ENCODE results near the gene GAB1.
A peak's percentile ranks its signal among the peaks of the same experiment; 100 is the strongest.

Gene GAB1

DNA sequence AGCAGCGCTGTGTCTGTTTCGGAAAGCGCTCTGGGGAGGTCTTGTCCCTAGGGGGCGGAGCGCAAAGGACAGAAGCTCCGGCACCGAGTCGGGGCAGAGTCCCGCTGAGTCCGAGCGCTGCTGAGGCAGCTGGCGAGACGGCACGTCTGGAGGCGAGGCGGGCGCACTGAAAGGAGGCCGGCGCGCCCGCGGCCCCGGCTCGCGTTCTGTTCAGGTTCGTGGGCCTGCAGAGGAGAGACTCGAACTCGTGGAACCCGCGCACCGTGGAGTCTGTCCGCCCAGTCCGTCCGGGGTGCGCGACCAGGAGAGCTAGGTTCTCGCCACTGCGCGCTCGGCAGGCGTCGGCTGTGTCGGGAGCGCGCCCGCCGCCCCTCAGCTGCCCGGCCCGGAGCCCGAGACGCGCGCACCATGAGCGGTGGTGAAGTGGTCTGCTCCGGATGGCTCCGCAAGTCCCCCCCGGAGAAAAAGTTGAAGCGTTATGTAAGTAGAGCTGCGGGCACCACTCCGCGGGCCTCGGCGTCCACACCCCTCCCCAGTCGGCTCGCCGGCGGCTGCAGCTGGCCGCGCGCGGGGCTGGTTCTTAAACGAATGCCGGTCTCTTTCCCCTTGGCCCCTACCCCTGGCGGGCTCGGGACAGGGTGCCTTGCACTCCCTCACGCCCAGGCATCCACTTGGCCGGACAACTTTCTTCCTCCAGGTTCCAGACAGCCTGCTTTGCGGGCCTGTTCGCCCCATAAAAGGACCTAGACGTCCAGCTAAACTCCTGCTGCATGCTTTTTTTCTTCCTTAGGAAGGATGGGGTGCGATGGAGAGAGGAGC is at the start of gene GAB1:
Gene GAB1 (plus strand): TSS at position 96 of the 819 bp plus-strand sequence. CDS start 313 bp downstream, at position 409.
- Histone ChIP-seq H3K4me1 (ENCODE audit: insufficient read depth, poor library complexity, severe bottlenecking) (peaks cover 8% of the 10 kb centered on the region), H3K9me3 (ENCODE audit: severe bottlenecking) (no peaks in the 10 kb centered on the region), H3K4me3 (ENCODE audit: severe bottlenecking) (peak within 1 kb of the TSS; percentile 73), H3K36me3 (ENCODE audit: low read depth) (no peaks in the 10 kb centered on the region), H3K27me3 (ENCODE audit: insufficient read depth, poor library complexity, severe bottlenecking) (no peaks in the 10 kb centered on the region), H3K27ac (ENCODE audit: poor library complexity, severe bottlenecking) (peak within 1 kb of the TSS; percentile 64)
- DNase-seq (ENCODE audit: low spot score) = peak; percentile 71
- TF ChIP-seq, protein P1, sequence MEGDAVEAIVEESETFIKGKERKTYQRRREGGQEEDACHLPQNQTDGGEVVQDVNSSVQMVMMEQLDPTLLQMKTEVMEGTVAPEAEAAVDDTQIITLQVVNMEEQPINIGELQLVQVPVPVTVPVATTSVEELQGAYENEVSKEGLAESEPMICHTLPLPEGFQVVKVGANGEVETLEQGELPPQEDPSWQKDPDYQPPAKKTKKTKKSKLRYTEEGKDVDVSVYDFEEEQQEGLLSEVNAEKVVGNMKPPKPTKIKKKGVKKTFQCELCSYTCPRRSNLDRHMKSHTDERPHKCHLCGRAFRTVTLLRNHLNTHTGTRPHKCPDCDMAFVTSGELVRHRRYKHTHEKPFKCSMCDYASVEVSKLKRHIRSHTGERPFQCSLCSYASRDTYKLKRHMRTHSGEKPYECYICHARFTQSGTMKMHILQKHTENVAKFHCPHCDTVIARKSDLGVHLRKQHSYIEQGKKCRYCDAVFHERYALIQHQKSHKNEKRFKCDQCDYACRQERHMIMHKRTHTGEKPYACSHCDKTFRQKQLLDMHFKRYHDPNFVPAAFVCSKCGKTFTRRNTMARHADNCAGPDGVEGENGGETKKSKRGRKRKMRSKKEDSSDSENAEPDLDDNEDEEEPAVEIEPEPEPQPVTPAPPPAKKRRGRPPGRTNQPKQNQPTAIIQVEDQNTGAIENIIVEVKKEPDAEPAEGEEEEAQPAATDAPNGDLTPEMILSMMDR (IDR thresholded peaks at IDR 0.05; ENCODE audit: poor library complexity, severe bottlenecking) = no peak
- ATAC-seq (ENCODE audit: low read depth) = peak; percentile 56

DNA sequence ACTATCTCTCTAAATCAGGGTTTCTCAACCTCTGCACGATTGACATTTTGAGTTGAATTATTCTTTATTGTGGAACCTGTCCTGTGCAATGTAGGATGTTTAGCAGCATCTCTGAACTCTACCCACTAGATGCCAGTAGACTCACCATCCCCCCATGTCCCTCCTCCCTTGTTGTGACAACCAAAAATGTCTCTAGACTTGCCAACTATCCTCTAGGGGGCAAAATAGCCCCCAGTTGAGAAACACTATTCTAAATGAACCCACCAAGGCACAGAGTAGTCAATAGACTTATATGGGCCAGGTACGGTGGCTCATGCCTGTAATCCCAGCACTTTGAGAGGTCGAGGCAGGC is 49.1 kb upstream of the GAB1 start:
- H3K4me1 ChIP-seq (ENCODE audit: insufficient read depth, poor library complexity, severe bottlenecking) = peaks cover 13% of the 10 kb centered on the region
- H3K27ac ChIP-seq (ENCODE audit: poor library complexity, severe bottlenecking) = peak overlapping the region; percentile 54
- no peak for DNase-seq (ENCODE audit: low spot score)
- TF ChIP-seq, protein P1 (IDR thresholded peaks at IDR 0.05; ENCODE audit: poor library complexity, severe bottlenecking) = no peak
- no peak for ATAC-seq (ENCODE audit: low read depth)
- H3K36me3 ChIP-seq (ENCODE audit: low read depth) = no peaks in the 10 kb centered on the region
- H3K27me3 ChIP-seq (ENCODE audit: insufficient read depth, poor library complexity, severe bottlenecking) = no peaks in the 10 kb centered on the region
- no peak overlapping the region for H3K4me3 ChIP-seq (ENCODE audit: severe bottlenecking)
- no peaks in the 10 kb centered on the region for H3K9me3 ChIP-seq (ENCODE audit: severe bottlenecking)

DNA sequence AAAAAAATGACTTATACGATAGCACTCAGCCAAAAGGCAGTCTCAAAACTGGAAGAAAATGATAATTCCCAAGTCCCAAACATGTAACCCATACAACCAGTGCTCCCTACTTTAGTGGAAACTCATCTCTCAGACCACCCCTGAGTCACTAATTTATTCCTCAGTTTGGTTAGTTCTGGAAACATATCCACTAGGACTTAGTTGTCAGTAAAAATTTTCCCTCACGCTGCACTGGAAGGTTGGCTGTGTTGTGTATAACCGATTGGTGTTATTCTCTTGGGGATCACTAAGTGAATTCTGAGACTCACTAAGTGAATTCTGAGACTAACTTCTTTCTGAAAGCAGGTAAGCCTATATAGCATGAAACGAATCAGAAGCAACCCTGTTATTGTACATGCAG is 48.5 kb upstream of the GAB1 start:
- ATAC-seq (ENCODE audit: low read depth) (no peak), DNase-seq (ENCODE audit: low spot score) (no peak)
- TF ChIP-seq, protein P1 (IDR thresholded peaks at IDR 0.05; ENCODE audit: poor library complexity, severe bottlenecking) = no peak
- Histone ChIP-seq H3K27me3 (ENCODE audit: insufficient read depth, poor library complexity, severe bottlenecking) (no peaks in the 10 kb centered on the region), H3K4me1 (ENCODE audit: insufficient read depth, poor library complexity, severe bottlenecking) (peaks cover 13% of the 10 kb centered on the region), H3K9me3 (ENCODE audit: severe bottlenecking) (no peaks in the 10 kb centered on the region), H3K27ac (ENCODE audit: poor library complexity, severe bottlenecking) (no peak overlapping the region), H3K36me3 (ENCODE audit: low read depth) (no peaks in the 10 kb centered on the region), H3K4me3 (ENCODE audit: severe bottlenecking) (no peak overlapping the region)

DNA sequence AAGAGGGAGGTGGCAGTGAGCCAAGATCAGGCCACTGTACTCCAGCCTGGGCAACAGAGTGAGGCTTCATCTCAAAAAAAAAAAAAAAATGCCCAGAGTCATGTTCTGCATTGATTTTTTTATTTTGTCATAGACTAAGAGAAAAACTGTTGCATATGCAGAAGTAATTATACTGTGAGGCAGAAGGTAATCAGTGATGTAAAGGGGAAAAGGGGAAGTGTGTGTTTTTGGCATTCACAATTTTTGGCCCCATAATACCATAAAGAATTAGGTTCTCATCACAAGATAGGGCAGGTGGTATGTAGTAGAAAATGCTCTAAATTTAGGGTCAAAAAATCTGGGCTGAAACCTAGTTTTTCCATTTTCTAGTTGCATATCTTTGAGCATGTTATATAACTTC is 47.3 kb upstream of the GAB1 start:
- Histone ChIP-seq H3K27ac (ENCODE audit: poor library complexity, severe bottlenecking) (no peak overlapping the region), H3K9me3 (ENCODE audit: severe bottlenecking) (no peaks in the 10 kb centered on the region), H3K4me1 (ENCODE audit: insufficient read depth, poor library complexity, severe bottlenecking) (peaks cover 13% of the 10 kb centered on the region), H3K36me3 (ENCODE audit: low read depth) (no peaks in the 10 kb centered on the region), H3K4me3 (ENCODE audit: severe bottlenecking) (no peak overlapping the region), H3K27me3 (ENCODE audit: insufficient read depth, poor library complexity, severe bottlenecking) (no peaks in the 10 kb centered on the region)
- DNase-seq (ENCODE audit: low spot score) = no peak
- TF ChIP-seq, protein P1 (IDR thresholded peaks at IDR 0.05; ENCODE audit: poor library complexity, severe bottlenecking) = no peak
- ATAC-seq (ENCODE audit: low read depth) = no peak

DNA sequence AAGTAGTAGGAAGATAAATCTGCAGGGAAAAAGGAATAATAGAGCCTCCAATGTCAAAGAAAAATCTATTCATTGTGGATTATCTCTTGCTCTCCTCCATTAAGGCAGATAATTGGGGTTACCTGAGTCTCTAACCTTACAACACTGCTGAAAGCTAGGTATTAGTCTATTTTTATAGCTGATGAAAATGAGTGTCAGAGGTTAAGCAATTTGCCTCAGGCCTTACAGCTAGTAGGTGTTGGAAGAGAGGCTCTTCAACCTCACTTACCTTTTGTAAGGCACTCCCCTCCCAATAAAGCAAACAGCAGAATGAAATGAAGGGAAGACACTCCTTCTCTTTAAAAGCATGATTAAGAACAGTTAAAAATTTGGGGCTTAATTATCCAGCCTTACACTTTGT is 45.4 kb upstream of the GAB1 start:
- no peaks in the 10 kb centered on the region for H3K9me3 ChIP-seq (ENCODE audit: severe bottlenecking)
- DNase-seq (ENCODE audit: low spot score) (no peak), ATAC-seq (ENCODE audit: low read depth) (no peak)
- H3K27me3 ChIP-seq (ENCODE audit: insufficient read depth, poor library complexity, severe bottlenecking) = no peaks in the 10 kb centered on the region
- no peak overlapping the region for H3K4me3 ChIP-seq (ENCODE audit: severe bottlenecking)
- TF ChIP-seq, protein P1 (IDR thresholded peaks at IDR 0.05; ENCODE audit: poor library complexity, severe bottlenecking) = no peak
- H3K36me3 ChIP-seq (ENCODE audit: low read depth) = no peaks in the 10 kb centered on the region
- H3K27ac ChIP-seq (ENCODE audit: poor library complexity, severe bottlenecking) = no peak overlapping the region
- peaks cover 13% of the 10 kb centered on the region for H3K4me1 ChIP-seq (ENCODE audit: insufficient read depth, poor library complexity, severe bottlenecking)

Data from RWPE2 (cell line).